OCI-LY7 (cell line): ENCODE results near the gene SRPK2. TPM values are rescaled to one million over a fixed set of nuclear protein-coding genes. Genes with fewer than 3 reads are reported as not detected.

Experiments
- BruUV-seq: library from RNA; stranded (reverse); fragments of 400-500 nt; replicated peaks from 2 replicates; lab custom pipeline; 2021; lab: Mats Ljungman, UMichigan
- CTCF ChIA-PET: fragments of 300-600 bp; sonication (Branson Sonifier 250); formaldehyde crosslinking; loops from one replicate; lab custom pipeline; 2022; ENCODE audit warnings: antibody characterized with exemption; ENCODE audit not compliant: unreplicated experiment; lab: Charles Lee
- POLR2A ChIA-PET: fragments of 300-600 bp; sonication (Branson Sonifier 250); formaldehyde crosslinking; loops from one replicate; lab custom pipeline; 2022; ENCODE audit warnings: antibody characterized with exemption; lab: Charles Lee
- DNase-seq: peaks from one replicate; pipeline ENCODE4 v3.0.0-alpha.2; 2015; ENCODE audit warnings: low spot score
- H2AFZ ChIP-seq: fragments of 200-600 bp; sonication (generic), shearing (Covaris generic); 2 replicates; pipeline ENCODE4 v1.6.1; 2014; ENCODE audit warnings: mild to moderate bottlenecking, antibody characterized with exemption, low read length, moderate library complexity
- H3K27ac ChIP-seq: fragments of 200-600 bp; sonication (generic); 2 replicates; pipeline ENCODE4 v1.5.1; 2014; ENCODE audit warnings: mixed run types, low read depth, mild to moderate bottlenecking, moderate library complexity, low read length, inconsistent platforms; ENCODE audit not compliant: poor library complexity, severe bottlenecking
- H3K36me3 ChIP-seq: fragments of 200-600 bp; sonication (generic); 2 replicates; pipeline ENCODE4 v1.6.1; 2014; ENCODE audit warnings: mild to moderate bottlenecking, antibody characterized with exemption, low read length, moderate library complexity, mixed read lengths; ENCODE audit not compliant: insufficient read depth
- H3K4me1 ChIP-seq: fragments of 200-600 bp; sonication (generic); 2 replicates; pipeline ENCODE4 v1.5.1; 2014; ENCODE audit warnings: mild to moderate bottlenecking, low read length; ENCODE audit not compliant: insufficient read depth, poor library complexity, severe bottlenecking
- H3K4me2 ChIP-seq: fragments of 200-600 bp; sonication (generic); 2 replicates; pipeline ENCODE4 v1.6.1; 2014; ENCODE audit warnings: mild to moderate bottlenecking, low read length
- H3K4me3 ChIP-seq: fragments of 200-600 bp; sonication (generic); 2 replicates; pipeline ENCODE4 v1.5.1; 2014; ENCODE audit warnings: mild to moderate bottlenecking, low read depth, low read length; ENCODE audit not compliant: poor library complexity, severe bottlenecking
- H3K79me2 ChIP-seq: fragments of 200-600 bp; sonication (generic); 2 replicates; pipeline ENCODE4 v1.6.1; 2016; ENCODE audit warnings: low read depth, mild to moderate bottlenecking, low read length, moderate library complexity, mixed read lengths; ENCODE audit not compliant: insufficient read depth
- H3K9me2 ChIP-seq: fragments of 200-600 bp; sonication (generic); 2 replicates; pipeline ENCODE4 v1.6.1; 2016; ENCODE audit warnings: mild to moderate bottlenecking, low read length, mixed read lengths; ENCODE audit not compliant: insufficient read depth
- H3K9me3 ChIP-seq: fragments of 200-600 bp; sonication (generic); 2 replicates; pipeline ENCODE4 v1.6.1; 2014; ENCODE audit warnings: mild to moderate bottlenecking, mixed run types, low read length, mixed read lengths
- H4K20me1 ChIP-seq: fragments of 200-600 bp; sonication (generic); 2 replicates; pipeline ENCODE4 v1.6.1; 2014; ENCODE audit warnings: mild to moderate bottlenecking, antibody characterized with exemption, low read length, moderate library complexity, mixed read lengths; ENCODE audit not compliant: insufficient read depth
- CTCF ChIP-seq: fragments of 200-600 bp; sonication (generic); conservative IDR thresholded peaks from 2 replicates; pipeline ENCODE4 v1.5.1; 2014; ENCODE audit warnings: mild to moderate bottlenecking, antibody characterized with exemption, low read length, moderate library complexity, mixed read lengths
- EZH2phosphoT487 ChIP-seq: fragments of 200-600 bp; sonication (generic); IDR thresholded peaks from 2 replicates; pipeline ENCODE4 v1.6.1; 2018; ENCODE audit warnings: low read depth, borderline replicate concordance, mild to moderate bottlenecking, mixed run types, antibody characterized with exemption, low read length, moderate library complexity, mixed read lengths
- intact Hi-C: fragments of 100-400 bp; cut with micrococcal nuclease; formaldehyde crosslinking; loops from one replicate; pipeline ENCODE4 v1.10.0; 2022; ENCODE audit not compliant: unreplicated experiment
- total RNA-seq, 2 experiments: library from RNA; depleted of rRNA in 1 of 2; stranded (reverse); fragments of >200 nt in 1 of 2; shearing (Covaris generic) in 1 of 2; gene quantifications; 2 replicates each; pipeline ENCODE4 v1.2.3, GENCODE V29; 2014 to 2022

SRPK2 gene
- total RNA-seq, 2 experiments from 2014 or later, result 22.1 to 26.8 TPM

- BruUV-seq, result no TSS peak
- POLR2A ChIA-PET, result no interaction called here
Observed at GRCh38 chr7:105278973-105279687, 109.6 kb downstream of the SRPK2 start.

GRCh38 chr7:105278565-105278964 lies 110.2 kb downstream of the SRPK2 start:
- POLR2A ChIA-PET, result no interaction called here
- intact Hi-C loops, result no loop called here

More at GRCh38 chr7:105278973-105279687, 109.6 kb downstream of the SRPK2 start:
- Histone ChIP-seq H3K36me3 (no peaks in the 10 kb centered on the region), H2AFZ (no peak overlapping the region), H3K79me2 (0 out of 2 replicates have a peak, but pooled peaks cover 5% of the 10 kb centered on the region), H3K9me3 (no peaks in the 10 kb centered on the region), H3K27ac (no peak overlapping the region), H3K4me1 (no peaks in the 10 kb centered on the region), H3K4me3 (no peak overlapping the region), H3K4me2 (no peak overlapping the region), H4K20me1 (no peaks in the 10 kb centered on the region), H3K9me2 (no peaks in the 10 kb centered on the region)
- CTCF ChIA-PET, result no interaction called here
- intact Hi-C loops, result no loop called here
- no peak for DNase-seq
- no peak for TF ChIP-seq CTCF
- no peak for TF ChIP-seq EZH2phosphoT487

More at GRCh38 chr7:105278565-105278964, 110.2 kb downstream of the SRPK2 start:
- no peaks in the 10 kb centered on the region for H3K9me3 ChIP-seq
- no peaks in the 10 kb centered on the region for H3K36me3 ChIP-seq
- H4K20me1 ChIP-seq, result no peaks in the 10 kb centered on the region
- H3K79me2 ChIP-seq, result 0 out of 2 replicates have a peak, but pooled peaks cover 5% of the 10 kb centered on the region
- no peak for DNase-seq
- TF ChIP-seq CTCF (no peak), EZH2phosphoT487 (no peak)
- no TSS peak for BruUV-seq
- no peak overlapping the region for H3K4me2 ChIP-seq
- H3K4me3 ChIP-seq, result no peak overlapping the region
- no peaks in the 10 kb centered on the region for H3K9me2 ChIP-seq
- no peaks in the 10 kb centered on the region for H3K4me1 ChIP-seq
- CTCF ChIA-PET, result no interaction called here
- no peak overlapping the region for H3K27ac ChIP-seq
- no peak overlapping the region for H2AFZ ChIP-seq
